Lower leg skin (tissue), 3 donors: Measurements from ENCODE around the gene ZNF385C.

Experiments
- CTCF ChIP-seq, 3 donors: fragments of 450-650 bp; IDR thresholded peaks; one replicate each; pipeline ENCODE4 v1.5.1; 2016; ENCODE audit warnings: antibody characterized with exemption in 3 of 3, mild to moderate bottlenecking in 3 of 3, moderate library complexity in 2 of 3
- POLR2A ChIP-seq, 2 donors: fragments of 450-650 bp; IDR thresholded peaks; one replicate each; pipeline ENCODE4 v1.6.1; 2016 to 2017; ENCODE audit warnings: antibody characterized with exemption in 2 of 2, mild to moderate bottlenecking in 1 of 2, moderate library complexity in 1 of 2

GRCh38 chr17:42111265-42111636, 13.0 kb upstream of the ZNF385C start:
- TF ChIP-seq CTCF (IDR thresholded peaks at IDR 0.05) (no peak), POLR2A (IDR thresholded peaks at IDR 0.05) (no peak)
